Liver (tissue), 9 donors: ENCODE results near the gene ACLY. TPM values are rescaled to one million over a fixed set of nuclear protein-coding genes. Genes with fewer than 3 reads are reported as not detected.

Experiments
- DNase-seq: peaks from one replicate; pipeline ENCODE4 v3.0.0-alpha.2; 2017; ENCODE audit warnings: low spot score
- H3K27ac ChIP-seq, 2 donors: one replicate each; pipeline ENCODE4 v1.7.0; 2013; ENCODE audit warnings: inconsistent platforms in 2 of 2, low read length in 2 of 2, control low read depth in 1 of 2, low read depth in 1 of 2, mild to moderate bottlenecking in 1 of 2
- H3K27me3 ChIP-seq, 4 donors: one replicate each; pipeline versions ENCODE4 v1.6.1 to v1.7.0; 2013; ENCODE audit warnings: low read length in 3 of 4, inconsistent platforms in 1 of 4, mild to moderate bottlenecking in 1 of 4, moderate library complexity in 1 of 4; ENCODE audit not compliant: control insufficient read depth in 4 of 4, insufficient read depth in 4 of 4
- H3K36me3 ChIP-seq, 4 donors: one replicate each; pipeline versions ENCODE4 v1.6.1 to v1.7.0; 2013; ENCODE audit warnings: low read length in 3 of 4, mild to moderate bottlenecking in 3 of 4, low read depth in 1 of 4, moderate library complexity in 1 of 4; ENCODE audit not compliant: control insufficient read depth in 4 of 4, insufficient read depth in 3 of 4
- H3K4me1 ChIP-seq, 4 donors: one replicate each; pipeline versions ENCODE4 v1.6.1 to v1.7.0; 2013; ENCODE audit warnings: low read length in 3 of 4, mild to moderate bottlenecking in 3 of 4, moderate library complexity in 1 of 4; ENCODE audit not compliant: control insufficient read depth in 4 of 4, insufficient read depth in 4 of 4
- H3K4me3 ChIP-seq, 3 donors: one replicate each; pipeline versions ENCODE4 v1.6.1 to v1.7.0; 2013; ENCODE audit warnings: low read length in 3 of 3, control low read depth in 1 of 3, low read depth in 1 of 3, mild to moderate bottlenecking in 1 of 3
- H3K9ac ChIP-seq, 2 donors: one replicate each; pipeline ENCODE4 v1.7.0; 2013; ENCODE audit warnings: low read length in 2 of 2, mild to moderate bottlenecking in 2 of 2, moderate library complexity in 2 of 2, control low read depth in 1 of 2, low read depth in 1 of 2
- H3K9me3 ChIP-seq, 4 donors: one replicate each; pipeline versions ENCODE4 v1.6.1 to v1.7.0; 2013; ENCODE audit warnings: low read length in 3 of 4; ENCODE audit not compliant: control insufficient read depth in 4 of 4
- ATF3 ChIP-seq: IDR thresholded peaks from 2 replicates; pipeline ENCODE4 v1.6.1; 2016; ENCODE audit warnings: antibody characterized with exemption
- CTCF ChIP-seq: fragments of 150-350 bp; IDR thresholded peaks from 2 replicates; pipeline ENCODE4 v1.5.1; 2017; ENCODE audit warnings: improper control_type of control experiment, low read depth, low read length; ENCODE audit not compliant: missing input control
- EGR1 ChIP-seq, 2 donors: IDR thresholded peaks; 2 replicates each; pipeline ENCODE4 v1.6.1; 2016 to 2018; ENCODE audit warnings: antibody characterized with exemption in 2 of 2, low read depth in 2 of 2
- FOXA1 ChIP-seq: IDR thresholded peaks from 2 replicates; pipeline ENCODE4 v1.6.1; 2016; ENCODE audit warnings: antibody characterized with exemption
- FOXA2 ChIP-seq: IDR thresholded peaks from 2 replicates; pipeline ENCODE4 v1.6.1; 2016; ENCODE audit warnings: antibody characterized with exemption
- GABPA ChIP-seq, 2 donors: IDR thresholded peaks in 1 of 2; conservative IDR thresholded peaks in 1 of 2; 2 replicates each; pipeline ENCODE4 v1.6.1; 2016; ENCODE audit warnings: antibody characterized with exemption in 2 of 2, mild to moderate bottlenecking in 1 of 2, moderate library complexity in 1 of 2
- HNF4A ChIP-seq, 2 donors: conservative IDR thresholded peaks; 2 replicates each; pipeline ENCODE4 v1.6.1; 2016; ENCODE audit warnings: antibody characterized with exemption in 2 of 2, mild to moderate bottlenecking in 2 of 2
- HNF4G ChIP-seq: IDR thresholded peaks from 2 replicates; pipeline ENCODE4 v1.6.1; 2016; ENCODE audit warnings: antibody characterized with exemption
- JUND ChIP-seq, 2 donors: IDR thresholded peaks; 2 replicates each; pipeline ENCODE4 v1.6.1; 2016; ENCODE audit warnings: antibody characterized with exemption in 2 of 2
- MAX ChIP-seq: IDR thresholded peaks from 2 replicates; pipeline ENCODE4 v1.6.1; 2016; ENCODE audit warnings: antibody characterized with exemption
- NR2F2 ChIP-seq: IDR thresholded peaks from 2 replicates; pipeline ENCODE4 v1.6.1; 2016; ENCODE audit warnings: antibody characterized with exemption
- RAD21 ChIP-seq, 2 donors: IDR thresholded peaks; 2 replicates each; pipeline ENCODE4 v1.6.1; 2016; ENCODE audit warnings: antibody characterized with exemption in 2 of 2, mild to moderate bottlenecking in 2 of 2
- REST ChIP-seq: IDR thresholded peaks from 2 replicates; pipeline ENCODE4 v1.6.1; 2016; ENCODE audit warnings: antibody characterized with exemption, mild to moderate bottlenecking
- RXRA ChIP-seq, 2 donors: IDR thresholded peaks; 2 replicates each; pipeline ENCODE4 v1.6.1; 2017 to 2018; ENCODE audit warnings: antibody characterized with exemption in 2 of 2, mild to moderate bottlenecking in 1 of 2
- SP1 ChIP-seq: IDR thresholded peaks from 2 replicates; pipeline ENCODE4 v1.6.1; 2018; ENCODE audit warnings: antibody characterized with exemption, mild to moderate bottlenecking
- TAF1 ChIP-seq: conservative IDR thresholded peaks from 2 replicates; pipeline ENCODE4 v1.6.1; 2016; ENCODE audit warnings: antibody characterized with exemption, mild to moderate bottlenecking
- ZBTB33 ChIP-seq: IDR thresholded peaks from 2 replicates; pipeline ENCODE4 v1.6.1; 2016; ENCODE audit warnings: antibody characterized with exemption
- WGBS: extraction: QIAGEN DNeasy Blood & Tissue Kit; methylation state at CpG from one replicate; pipeline ENCODE4 v1.1.7; 2013; 5-methylcytosine and 5-hydroxymethylcytosine counted together
- polyA plus RNA-seq, 2 donors: library from polyadenylated mRNA; stranded (reverse) in 1 of 2; unstranded in 1 of 2; fragments of 200-250 nt in 1 of 2; fragments of >200 nt in 1 of 2; fragmentation: Nextera tagmentation in 1 of 2; extraction: Ambion mirVana in 1 of 2; gene quantifications; one replicate each; pipeline versions ENCODE4 v1.2.1 to v1.2.3, GENCODE V29; 2013 to 2015
- total RNA-seq, 2 donors: library from RNA; depleted of rRNA; stranded (reverse); fragments of >200 nt; gene quantifications; one replicate each; pipeline ENCODE4 v1.2.3, GENCODE V29; 2014
- donor health status: healthy.
- donor health status: healthy.
- donor health status: healthy.
- donor health status: healthy.
- donor health status: healthy.

ACLY gene
- total and polyA plus RNA-seq, 4 donors = 12.1 to 133 (median 37.1) TPM

- no peak for DNase-seq
- Histone ChIP-seq H3K9me3 (no peaks in the 10 kb centered on the region), H3K27ac (peak overlapping the region in 1 of 2 donors; percentile 88), H3K27me3 (no peaks in the 10 kb centered on the region), H3K9ac (no peak overlapping the region), H3K36me3 (peaks cover 2 to 11% (median 8%) of the 10 kb centered on the region in 4 donors), H3K4me3 (peak overlapping the region in 2 of 3 donors; percentile 89 to 94), H3K4me1 (peaks cover 2 to 47% (median 33%) of the 10 kb centered on the region in 4 donors)
- TF ChIP-seq ATF3 (no peak), GABPA (IDR thresholded peaks at IDR 0.05 in 1 of 2, conservative IDR thresholded peaks at IDR 0.05 in 1 of 2) (no peak), HNF4A (conservative IDR thresholded peaks at IDR 0.05) (no peak), ZBTB33 (no peak), JUND (IDR thresholded peaks at IDR 0.05) (no peak), NR2F2 (no peak), CTCF (no peak), EGR1 (IDR thresholded peaks at IDR 0.05; ENCODE audit: low read depth in 2 of 2) (no peak), HNF4G (no peak), RXRA (IDR thresholded peaks at IDR 0.05) (no peak), SP1 (no peak), MAX (no peak), TAF1 (no peak), RAD21 (IDR thresholded peaks at IDR 0.05) (no peak), FOXA1 (no peak), REST (no peak), FOXA2 (no peak)
- 93% methylated on average over 37 of the region's 37 CpGs for WGBS
Measured at GRCh38 chr17:41967921-41968578, 49.3 kb upstream of the ACLY start.
